NCI-H1105 (cell line): ENCODE measurements around the gene TPK1.

Source experiments
- DNase-seq: peaks from one replicate; lab custom pipeline; 2025; lab: John Stamatoyannopoulos, UW

Gene TPK1

GRCh38 chr7:144528536-144529045 lies 307.3 kb downstream of the TPK1 start:
- no peak for DNase-seq

GRCh38 chr7:144527051-144527471 lies 308.8 kb downstream of the TPK1 start:
- no peak for DNase-seq

- no peak for DNase-seq
These were observed 309.9 kb downstream of the TPK1 start for GRCh38 chr7:144525956-144526355.

GRCh38 chr7:144524271-144524670 lies 311.6 kb downstream of the TPK1 start:
- DNase-seq: no peak

GRCh38 chr7:144523621-144524020 lies 312.2 kb downstream of the TPK1 start:
- DNase-seq: no peak

GRCh38 chr7:144519925-144520324 lies 315.9 kb downstream of the TPK1 start:
- no peak for DNase-seq

GRCh38 chr7:144518360-144518759 lies 317.5 kb downstream of the TPK1 start:
- DNase-seq: no peak

- no peak for DNase-seq
These were observed 318.1 kb downstream of the TPK1 start for GRCh38 chr7:144517749-144518148.

- DNase-seq: no peak
These were observed 318.9 kb downstream of the TPK1 start for GRCh38 chr7:144516729-144517525.

GRCh38 chr7:144513334-144513733 lies 322.5 kb downstream of the TPK1 start:
- DNase-seq: peak; percentile 31

GRCh38 chr7:144510621-144511020 lies 325.2 kb downstream of the TPK1 start:
- DNase-seq: no peak

- DNase-seq: no peak
These were observed 327.2 kb downstream of the TPK1 start for GRCh38 chr7:144508702-144509101.

GRCh38 chr7:144503215-144503614 lies 332.6 kb downstream of the TPK1 start:
- DNase-seq: no peak

- no peak for DNase-seq
These were observed 335.6 kb downstream of the TPK1 start for GRCh38 chr7:144500225-144500624.

- DNase-seq: no peak
These were observed 338.6 kb downstream of the TPK1 start for GRCh38 chr7:144497282-144497681.

- DNase-seq: no peak
These were observed 341.5 kb downstream of the TPK1 start for GRCh38 chr7:144494355-144494754.

GRCh38 chr7:144489504-144489903 lies 346.3 kb downstream of the TPK1 start:
- DNase-seq: peak; percentile 5

- no peak for DNase-seq
These were observed 346.9 kb downstream of the TPK1 start for GRCh38 chr7:144488977-144489376.

- DNase-seq: no peak
These were observed 348.0 kb downstream of the TPK1 start for GRCh38 chr7:144487901-144488300.

- DNase-seq: no peak
These were observed 351.4 kb downstream of the TPK1 start for GRCh38 chr7:144484445-144484844.

GRCh38 chr7:144483189-144483588 lies 352.7 kb downstream of the TPK1 start:
- DNase-seq: no peak

- no peak for DNase-seq
These were observed 354.0 kb downstream of the TPK1 start for GRCh38 chr7:144481833-144482232.

- no peak for DNase-seq
These were observed 358.5 kb downstream of the TPK1 start for GRCh38 chr7:144477348-144477747.
